Endothelial cell of umbilical vein (primary cell): ENCODE data around the gene SH3RF3.

ENCODE experiments used
- POLR2A ChIP-seq: IDR thresholded peaks from 2 replicates; pipeline ENCODE4 v1.6.1; 2012; ENCODE audit warnings: low read depth, mild to moderate bottlenecking, control low read depth, low read length
- TF ChIP-seq, protein P1 (sequence below), 2 donors: IDR thresholded peaks; 1 replicate in 1 of 2; 2 replicates in 1 of 2; pipeline ENCODE4 v1.5.1; 2011; ENCODE audit warnings: low read length in 2 of 2, mild to moderate bottlenecking in 2 of 2, moderate library complexity in 2 of 2, control low read depth in 1 of 2, inconsistent platforms in 1 of 2, low read depth in 1 of 2; ENCODE audit not compliant: insufficient read depth in 1 of 2; ENCODE audit errors: extremely low read depth in 1 of 2
- TF ChIP-seq, protein P2 (sequence below): IDR thresholded peaks from 2 replicates; pipeline ENCODE4 v1.6.1; 2011; ENCODE audit not compliant: insufficient read depth, insufficient read length

DNA sequence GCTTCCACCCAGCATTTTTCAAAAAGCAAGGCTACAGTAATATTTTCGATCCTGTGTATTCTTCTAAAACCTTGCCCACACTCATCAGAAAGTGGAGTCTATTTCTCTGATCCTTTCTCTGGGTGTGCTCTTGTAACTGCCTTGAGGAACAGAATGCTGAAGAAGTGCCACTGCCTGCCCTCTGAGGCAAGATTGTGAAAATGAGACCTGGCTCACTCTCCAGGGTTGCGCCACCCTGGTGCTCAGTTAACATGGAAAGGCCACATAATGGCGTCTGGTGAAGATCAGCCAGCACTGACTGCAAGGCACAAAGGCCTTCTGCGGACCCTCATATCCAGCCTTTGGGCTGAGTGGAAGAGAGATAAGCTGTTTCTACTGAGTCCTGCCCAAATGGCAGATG lies 11.2 kb upstream of the SH3RF3 start:
- TF ChIP-seq, protein P1, sequence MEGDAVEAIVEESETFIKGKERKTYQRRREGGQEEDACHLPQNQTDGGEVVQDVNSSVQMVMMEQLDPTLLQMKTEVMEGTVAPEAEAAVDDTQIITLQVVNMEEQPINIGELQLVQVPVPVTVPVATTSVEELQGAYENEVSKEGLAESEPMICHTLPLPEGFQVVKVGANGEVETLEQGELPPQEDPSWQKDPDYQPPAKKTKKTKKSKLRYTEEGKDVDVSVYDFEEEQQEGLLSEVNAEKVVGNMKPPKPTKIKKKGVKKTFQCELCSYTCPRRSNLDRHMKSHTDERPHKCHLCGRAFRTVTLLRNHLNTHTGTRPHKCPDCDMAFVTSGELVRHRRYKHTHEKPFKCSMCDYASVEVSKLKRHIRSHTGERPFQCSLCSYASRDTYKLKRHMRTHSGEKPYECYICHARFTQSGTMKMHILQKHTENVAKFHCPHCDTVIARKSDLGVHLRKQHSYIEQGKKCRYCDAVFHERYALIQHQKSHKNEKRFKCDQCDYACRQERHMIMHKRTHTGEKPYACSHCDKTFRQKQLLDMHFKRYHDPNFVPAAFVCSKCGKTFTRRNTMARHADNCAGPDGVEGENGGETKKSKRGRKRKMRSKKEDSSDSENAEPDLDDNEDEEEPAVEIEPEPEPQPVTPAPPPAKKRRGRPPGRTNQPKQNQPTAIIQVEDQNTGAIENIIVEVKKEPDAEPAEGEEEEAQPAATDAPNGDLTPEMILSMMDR (IDR thresholded peaks at IDR 0.05; ENCODE audit: extremely low read depth in 1 of 2, insufficient read depth in 1 of 2, low read depth in 1 of 2, low read length in 2 of 2) = no peak
- TF ChIP-seq, protein P2, sequence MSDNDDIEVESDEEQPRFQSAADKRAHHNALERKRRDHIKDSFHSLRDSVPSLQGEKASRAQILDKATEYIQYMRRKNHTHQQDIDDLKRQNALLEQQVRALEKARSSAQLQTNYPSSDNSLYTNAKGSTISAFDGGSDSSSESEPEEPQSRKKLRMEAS = no peak
- TF ChIP-seq POLR2A = no peak
